Activated T-cell treated with anti-CD3 and anti-CD28 coated beads, Interleukin-2, amount 50 U/mL, for 72 hours (primary cell): ENCODE data around the gene MLX. TPM values are rescaled to one million over a fixed set of nuclear protein-coding genes. Genes with fewer than 3 reads are reported as not detected.
"Not testable (repeated sequence)": the region's sequence is repeated elsewhere in the genome, so short reads cannot be mapped to it uniquely, and the experiment has no call there.

Source experiments
- ATAC-seq, 2 donors: fragments of 150-1000 bp; cut with Tn5 transposase; replicated peaks in 1 of 2; 2 replicates each; pipeline ENCODE4 v1.10.0; 2021; ENCODE audit warnings: moderate library complexity in 2 of 2, mild to moderate bottlenecking in 1 of 2
- DNase-seq, 2 donors: peaks; one replicate each; pipeline ENCODE4 v3.0.0; 2021 to 2022; ENCODE audit warnings: mixed read lengths in 1 of 2
- H3K27ac Mint-ChIP-seq: one replicate; pipeline ENCODE4 v1.8.0; 2022; ENCODE audit warnings: mild to moderate bottlenecking, moderate library complexity, mixed read lengths
- H3K27me3 Mint-ChIP-seq: one replicate; pipeline ENCODE4 v1.8.0; 2022; ENCODE audit warnings: low read depth, mixed read lengths
- H3K36me3 Mint-ChIP-seq, 2 donors: one replicate each; pipeline ENCODE4 v1.8.0; 2022; ENCODE audit warnings: mixed read lengths in 2 of 2, mild to moderate bottlenecking in 1 of 2; ENCODE audit not compliant: insufficient read depth in 2 of 2
- H3K4me1 Mint-ChIP-seq: one replicate; pipeline ENCODE4 v1.8.0; 2022; ENCODE audit warnings: low read depth, mixed read lengths
- H3K4me3 Mint-ChIP-seq, 2 donors: one replicate each; pipeline ENCODE4 v1.8.0; 2022; ENCODE audit warnings: mild to moderate bottlenecking in 2 of 2, mixed read lengths in 2 of 2, moderate library complexity in 2 of 2
- H3K9me3 Mint-ChIP-seq, 2 donors: one replicate each; pipeline ENCODE4 v1.8.0; 2022; ENCODE audit warnings: mixed read lengths in 2 of 2
- total RNA-seq, 2 donors: library from RNA; stranded (reverse); gene quantifications; one replicate each; pipeline ENCODE4 v1.2.3, GENCODE V29; 2022

Gene MLX
- total RNA-seq, 2 donors from 2014 or later, result 38.8 to 41.2 TPM

DNA sequence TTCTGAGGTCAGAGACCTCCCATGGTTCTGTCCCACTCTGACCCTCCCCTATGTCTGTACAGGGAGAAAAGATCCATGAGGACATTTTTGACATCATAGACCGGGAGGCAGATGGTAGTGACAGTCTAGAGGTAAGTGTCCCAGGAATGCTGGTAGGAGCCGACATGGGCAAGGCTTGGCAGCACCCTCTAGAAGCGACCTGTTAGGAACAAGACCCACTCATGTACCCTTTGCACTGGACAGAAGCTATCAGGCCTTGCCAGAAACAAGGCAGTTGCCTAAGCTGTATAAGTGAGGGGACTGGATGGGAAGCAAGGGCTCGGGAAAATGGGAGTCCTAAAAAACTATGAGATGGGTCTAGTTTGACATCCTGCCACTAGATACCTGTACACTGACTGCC, 45.1 kb downstream of the MLX start:
- DNase-seq (no peak), ATAC-seq (no peak)
- Mint-ChIP-seq H3K27ac (no peak overlapping the region), H3K4me3 (no peak overlapping the region), H3K9me3 (no peaks in the 10 kb centered on the region), H3K36me3 (peaks cover 5 to 22% of the 10 kb centered on the region in 2 donors), H3K4me1 (peaks cover 17% of the 10 kb centered on the region), H3K27me3 (no peaks in the 10 kb centered on the region)

DNA sequence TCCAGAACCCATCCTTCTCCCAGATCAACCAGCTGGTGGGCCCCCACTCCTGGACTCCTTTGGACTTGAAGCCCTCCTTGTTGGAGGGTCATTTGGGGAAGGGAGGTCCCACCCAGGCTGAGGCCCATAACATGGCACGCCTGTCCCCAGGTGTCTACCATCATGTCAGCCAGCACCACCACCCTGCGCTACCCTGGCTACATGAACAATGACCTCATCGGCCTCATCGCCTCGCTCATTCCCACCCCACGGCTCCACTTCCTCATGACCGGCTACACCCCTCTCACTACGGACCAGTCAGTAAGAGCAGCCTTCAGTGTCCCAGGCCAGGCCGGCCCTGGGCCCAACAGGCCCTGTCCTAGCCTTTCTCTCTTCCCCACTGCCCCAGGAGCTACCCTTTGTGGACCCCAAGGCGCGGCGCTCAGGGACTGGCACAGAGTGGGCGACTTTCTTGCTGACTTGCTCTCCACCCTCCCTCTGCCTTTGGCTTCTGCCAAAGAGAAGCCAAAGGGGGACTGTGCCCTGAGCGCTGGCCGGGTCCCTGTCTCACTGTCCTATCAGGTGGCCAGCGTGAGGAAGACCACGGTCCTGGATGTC, 46.9 kb downstream of the MLX start:
- ATAC-seq (no peak), DNase-seq (no peak)
- no peaks in the 10 kb centered on the region for H3K9me3 Mint-ChIP-seq
- peaks cover 16% of the 10 kb centered on the region for H3K4me1 Mint-ChIP-seq
- peaks cover 2 to 20% of the 10 kb centered on the region in 2 donors for H3K36me3 Mint-ChIP-seq
- H3K27ac Mint-ChIP-seq, result no peak overlapping the region
- no peak overlapping the region for H3K4me3 Mint-ChIP-seq
- H3K27me3 Mint-ChIP-seq, result no peaks in the 10 kb centered on the region

DNA sequence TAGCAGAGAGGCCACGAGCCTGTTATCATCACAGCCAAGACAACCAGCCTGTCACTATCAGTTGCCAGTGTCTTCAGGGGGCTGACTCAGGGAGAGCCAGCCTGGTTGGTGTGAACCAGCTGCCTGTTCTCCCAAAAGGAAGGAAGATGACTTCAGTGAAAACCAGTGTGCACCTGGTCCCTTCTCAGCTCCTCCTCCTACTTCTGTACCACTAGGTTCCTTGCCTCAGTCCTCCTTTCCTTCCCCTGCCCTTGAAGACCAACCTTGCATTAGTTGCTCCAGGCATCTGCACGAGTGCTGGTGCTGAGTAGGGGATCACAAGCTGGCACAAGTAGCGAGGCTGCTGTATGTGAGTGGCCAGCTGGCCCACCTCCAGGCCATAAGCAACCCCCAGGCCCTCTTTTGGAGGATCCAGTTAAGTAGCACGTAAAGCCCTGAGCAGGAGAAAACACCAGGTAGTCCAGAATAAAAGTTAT, 51.1 kb downstream of the MLX start:
- no peaks in the 10 kb centered on the region for H3K9me3 Mint-ChIP-seq
- no peak overlapping the region for H3K27ac Mint-ChIP-seq
- H3K36me3 Mint-ChIP-seq, result peaks cover 0 to 16% of the 10 kb centered on the region in 2 donors

DNA sequence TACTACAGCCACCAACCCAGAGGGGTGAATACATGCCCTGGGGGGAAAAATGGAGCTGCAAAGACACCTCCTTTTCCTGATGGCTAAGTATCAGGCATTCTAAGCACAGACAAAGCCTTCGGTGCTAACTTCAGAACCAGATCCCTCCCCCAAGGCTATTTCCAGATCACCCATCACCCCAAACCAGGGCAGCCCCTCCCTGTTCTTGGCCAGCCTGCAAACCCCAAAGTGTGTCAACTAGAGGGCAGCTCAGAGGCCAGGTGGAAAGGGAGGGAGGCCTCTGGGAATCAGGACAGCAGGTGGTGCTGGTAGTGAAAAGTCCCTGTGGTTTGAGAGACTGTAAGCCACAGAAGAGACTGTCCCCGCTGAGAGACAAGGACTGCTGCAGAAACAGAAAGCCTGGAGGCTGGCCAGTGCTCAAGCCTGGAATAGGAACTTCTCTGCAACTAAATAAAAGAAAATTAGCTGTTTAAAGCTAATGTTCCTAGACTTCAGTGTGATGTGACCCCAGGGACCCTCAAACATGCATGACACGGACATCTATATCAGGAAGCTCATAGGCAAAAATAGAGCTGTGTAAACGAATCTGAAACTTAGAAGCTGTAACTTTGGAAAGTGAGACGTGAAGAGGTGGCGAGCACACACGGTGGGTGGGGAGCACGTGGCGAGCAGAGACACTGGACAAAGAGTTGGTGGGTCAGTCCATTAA, 51.7 kb downstream of the MLX start:
- H3K27me3 Mint-ChIP-seq, result no peaks in the 10 kb centered on the region
- no peak overlapping the region for H3K4me3 Mint-ChIP-seq
- ATAC-seq, result no peak
- H3K9me3 Mint-ChIP-seq, result no peaks in the 10 kb centered on the region
- H3K27ac Mint-ChIP-seq, result no peak overlapping the region
- DNase-seq, result no peak
- peaks cover 16% of the 10 kb centered on the region for H3K4me1 Mint-ChIP-seq
- H3K36me3 Mint-ChIP-seq, result peaks cover 0 to 14% of the 10 kb centered on the region in 2 donors

More for the DNA sequence above, 51.1 kb downstream of the MLX start:
- H3K27me3 Mint-ChIP-seq, result no peaks in the 10 kb centered on the region
- peaks cover 16% of the 10 kb centered on the region for H3K4me1 Mint-ChIP-seq
- no peak overlapping the region for H3K4me3 Mint-ChIP-seq
- ATAC-seq (no peak), DNase-seq (no peak)

DNA sequence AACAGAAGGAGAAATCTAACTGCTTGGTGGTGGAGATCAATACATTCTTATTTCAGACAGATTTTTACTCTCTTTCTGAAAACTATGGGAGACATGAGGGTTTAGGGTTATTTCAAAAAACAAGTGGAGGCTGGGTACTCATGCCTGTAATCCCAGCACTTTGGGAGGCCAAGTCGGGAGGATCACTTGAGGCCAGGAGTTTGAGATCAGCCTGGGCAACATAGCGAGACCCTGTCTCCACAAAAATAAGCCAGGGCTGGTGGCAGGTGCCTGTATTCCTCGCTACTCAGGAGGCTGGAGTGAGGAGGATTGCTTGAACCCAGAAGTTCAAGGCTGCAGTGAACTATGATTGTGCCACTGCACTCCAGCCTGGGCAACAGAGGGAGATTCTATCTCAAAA, 55.1 kb downstream of the MLX start:
- H3K27ac Mint-ChIP-seq, H3K27me3 Mint-ChIP-seq, H3K36me3 Mint-ChIP-seq, ATAC-seq, H3K9me3 Mint-ChIP-seq, H3K4me3 Mint-ChIP-seq, DNase-seq: not testable (repeated sequence)
- peaks cover 16% of the 10 kb centered on the region for H3K4me1 Mint-ChIP-seq

Other genes with a start within 250 kb of the MLX start
- gene STAT3, start 178.7 kb upstream of the MLX start, total RNA-seq, result 100 to 1,000 TPM; 346 to 380 TPM
- gene CAVIN1, start 143.8 kb upstream of the MLX start, total RNA-seq, result 1 to 10 TPM; 2.4 to 4.3 TPM
- gene ATP6V0A1, start 108.2 kb upstream of the MLX start, total RNA-seq, result 10 to 100 TPM; 22.1 TPM
- gene NAGLU, start 30.9 kb upstream of the MLX start, total RNA-seq, result 1 to 10 TPM; 9.4 to 9.8 TPM
- 1 to 10 TPM; 1.3 to 1.8 TPM for gene HSD17B1, start 14.2 kb upstream of the MLX start, total RNA-seq
- gene COASY, start 5.0 kb upstream of the MLX start, total RNA-seq, result 10 to 100 TPM; 98.2 to 98.5 TPM
- gene PSMC3IP, start 10.6 kb downstream of the MLX start, total RNA-seq, result 10 to 100 TPM; 31.7 to 40.7 TPM
- gene RETREG3, start 42.3 kb downstream of the MLX start, total RNA-seq, result 10 to 100 TPM; 41.5 to 42.6 TPM
- 10 to 100 TPM; 42.3 to 51.5 TPM for gene TUBG1, start 42.6 kb downstream of the MLX start, total RNA-seq
- gene TUBG2, start 92.2 kb downstream of the MLX start, total RNA-seq, result 10 to 100 TPM in 1 of 2 donors, 1 to 10 TPM in 1; 8.1 to 11.2 TPM
- 1 to 10 TPM; 1.2 to 1.9 TPM for gene PLEKHH3, start 109.9 kb downstream of the MLX start, total RNA-seq
- under 1 TPM in 1 of 2 donors, not detected in 1; 0.83 TPM for gene CCR10, start 114.7 kb downstream of the MLX start, total RNA-seq
- gene CNTNAP1, start 115.4 kb downstream of the MLX start, total RNA-seq, result 1 to 10 TPM in 1 of 2 donors, under 1 TPM in 1; 0.53 to 1.3 TPM
- 10 to 100 TPM; 40.9 to 45.9 TPM for gene EZH1, start 177.9 kb downstream of the MLX start, total RNA-seq
- gene RAMP2, start 194.1 kb downstream of the MLX start, total RNA-seq, result not detected
- gene VPS25, start 206.3 kb downstream of the MLX start, total RNA-seq, result 10 to 100 TPM; 64.4 to 71.6 TPM
- gene WNK4, start 213.5 kb downstream of the MLX start, total RNA-seq, result 1 to 10 TPM; 1.0 to 1.1 TPM
- gene COA3, start 231.6 kb downstream of the MLX start, total RNA-seq, result 10 to 100 TPM; 21.9 to 23.9 TPM
- gene CNTD1, start 231.8 kb downstream of the MLX start, total RNA-seq, result under 1 TPM; 0.22 to 0.32 TPM